T-helper 17 cell (primary cell): ENCODE results near the gene ATP6AP1. TPM values are rescaled to one million over a fixed set of nuclear protein-coding genes. Genes with fewer than 3 reads are reported as not detected.
"Not testable (repeated sequence)": the region's sequence is repeated elsewhere in the genome, so short reads cannot be mapped to it uniquely, and the experiment has no call there.

Experiments
- ATAC-seq: fragments of 150-1000 bp; cut with Tn5 transposase; 2 replicates; pipeline ENCODE4 v1.10.0; 2021; ENCODE audit warnings: mild to moderate bottlenecking, moderate library complexity
- DNase-seq, 3 donors: peaks; one replicate each; pipeline versions ENCODE4 v3.0.0 to v3.0.0-alpha.2; 2020 to 2021
- H3K9me3 ChIP-seq: one replicate; pipeline ENCODE4 v1.7.0; 2013; ENCODE audit warnings: low read length, mild to moderate bottlenecking; ENCODE audit not compliant: control insufficient read depth, poor library complexity, severe bottlenecking
- H3K27ac Mint-ChIP-seq: one replicate; pipeline ENCODE4 v1.8.0; 2022; ENCODE audit warnings: mild to moderate bottlenecking, moderate library complexity, mixed read lengths
- H3K27me3 Mint-ChIP-seq: one replicate; pipeline ENCODE4 v1.8.0; 2022; ENCODE audit warnings: mixed read lengths
- H3K36me3 Mint-ChIP-seq: one replicate; pipeline ENCODE4 v1.8.0; 2022; ENCODE audit warnings: low read depth, mixed read lengths
- H3K4me1 Mint-ChIP-seq: one replicate; pipeline ENCODE4 v1.8.0; 2022; ENCODE audit warnings: mild to moderate bottlenecking, mixed read lengths
- H3K4me3 Mint-ChIP-seq: one replicate; pipeline ENCODE4 v1.8.0; 2022; ENCODE audit warnings: mild to moderate bottlenecking, moderate library complexity, mixed read lengths
- total RNA-seq, 4 donors: library from RNA in 2 of 4; stranded (reverse) in 2 of 4; gene quantifications; one replicate each; pipeline ENCODE4 v1.2.3 and lab custom pipeline; 2022 to 2026

The ATP6AP1 gene
- total RNA-seq (10 to 100 TPM; 41.4 to 43.0 TPM), total RNA-seq (lab: John Stamatoyannopoulos, UW) (50.9 to 80.2 reads per million in 2 donors)

- Mint-ChIP-seq H3K27me3 (no peaks in the 10 kb centered on the region), H3K4me3 (peak within 1 kb of the TSS; percentile 87), H3K36me3 (no peaks in the 10 kb centered on the region), H3K27ac (peak within 1 kb of the TSS; percentile 90), H3K4me1 (peaks cover 20% of the 10 kb centered on the region)
- ATAC-seq, result peak; percentile 98
- DNase-seq, result peak; percentile 76 to 82 (median 78)
- no peaks in the 10 kb centered on the region for H3K9me3 ChIP-seq
Observed at GRCh38 chrX:154428176-154429171, at the start of gene ATP6AP1. ATP6AP1 (plus strand) TSS chrX:154428677; CDS start chrX:154428693, 16 bp downstream.

GRCh38 chrX:154378799-154379568 lies 49.5 kb upstream of the ATP6AP1 start, which contains the start of gene EMD:
EMD (plus strand) TSS chrX:154379295; CDS start chrX:154379485, 190 bp downstream.
- Mint-ChIP-seq H3K4me3 (peak within 1 kb of the TSS; percentile 84), H3K4me1 (peaks cover 8% of the 10 kb centered on the region), H3K27ac (peak within 1 kb of the TSS; percentile 85), H3K36me3 (no peaks in the 10 kb centered on the region), H3K27me3 (no peaks in the 10 kb centered on the region)
- ATAC-seq (peak; percentile 83), DNase-seq (peak; percentile 90 to 95 (median 91))
- H3K9me3 ChIP-seq, result no peaks in the 10 kb centered on the region

GRCh38 chrX:154379569-154379951 lies 48.9 kb upstream of the ATP6AP1 start:
- ATAC-seq (no peak), DNase-seq (no peak)
- H3K4me1 Mint-ChIP-seq, result peaks cover 8% of the 10 kb centered on the region
- H3K9me3 ChIP-seq, result no peaks in the 10 kb centered on the region
- H3K27ac Mint-ChIP-seq, result peak overlapping the region; percentile 85
- H3K36me3 Mint-ChIP-seq, result no peaks in the 10 kb centered on the region
- H3K27me3 Mint-ChIP-seq, result no peaks in the 10 kb centered on the region
- peak overlapping the region; percentile 84 for H3K4me3 Mint-ChIP-seq

GRCh38 chrX:154380153-154380552 lies 48.3 kb upstream of the ATP6AP1 start:
- no peak for ATAC-seq
- H3K9me3 ChIP-seq, result no peaks in the 10 kb centered on the region
- Mint-ChIP-seq H3K4me1 (peaks cover 8% of the 10 kb centered on the region), H3K4me3 (peak overlapping the region; percentile 84), H3K27me3 (no peaks in the 10 kb centered on the region), H3K27ac (peak overlapping the region; percentile 85), H3K36me3 (no peaks in the 10 kb centered on the region)
- no peak for DNase-seq

- H3K36me3 Mint-ChIP-seq, result no peaks in the 10 kb centered on the region
- ATAC-seq (no peak), DNase-seq (no peak)
- H3K27me3 Mint-ChIP-seq, result no peaks in the 10 kb centered on the region
- H3K4me1 Mint-ChIP-seq, result peaks cover 8% of the 10 kb centered on the region
- H3K27ac Mint-ChIP-seq, result peak overlapping the region; percentile 85
- H3K4me3 Mint-ChIP-seq, result peak overlapping the region; percentile 84
- no peaks in the 10 kb centered on the region for H3K9me3 ChIP-seq
Observed at GRCh38 chrX:154380787-154381186, 47.7 kb upstream of the ATP6AP1 start.

GRCh38 chrX:154381271-154381670 lies 47.2 kb upstream of the ATP6AP1 start:
- ATAC-seq (no peak), DNase-seq (no peak)
- peak overlapping the region; percentile 31 for H3K4me3 Mint-ChIP-seq
- no peaks in the 10 kb centered on the region for H3K9me3 ChIP-seq
- peak overlapping the region; percentile 85 for H3K27ac Mint-ChIP-seq
- H3K4me1 Mint-ChIP-seq, result peaks cover 8% of the 10 kb centered on the region
- H3K36me3 Mint-ChIP-seq, result no peaks in the 10 kb centered on the region
- H3K27me3 Mint-ChIP-seq, result no peaks in the 10 kb centered on the region

- DNase-seq (no peak), ATAC-seq (no peak)
- no peaks in the 10 kb centered on the region for H3K9me3 ChIP-seq
- no peak overlapping the region for H3K4me3 Mint-ChIP-seq
- no peaks in the 10 kb centered on the region for H3K36me3 Mint-ChIP-seq
- H3K27ac Mint-ChIP-seq, result no peak overlapping the region
- H3K4me1 Mint-ChIP-seq, result peaks cover 8% of the 10 kb centered on the region
- no peaks in the 10 kb centered on the region for H3K27me3 Mint-ChIP-seq
Observed at GRCh38 chrX:154382483-154383069, 45.9 kb upstream of the ATP6AP1 start.

- DNase-seq (no peak), ATAC-seq (no peak)
- H3K4me3 Mint-ChIP-seq, result peak overlapping the region; percentile 28
- no peaks in the 10 kb centered on the region for H3K36me3 Mint-ChIP-seq
- H3K9me3 ChIP-seq, result no peaks in the 10 kb centered on the region
- peaks cover 8% of the 10 kb centered on the region for H3K4me1 Mint-ChIP-seq
- H3K27ac Mint-ChIP-seq, result peak overlapping the region; percentile 56
- H3K27me3 Mint-ChIP-seq, result no peaks in the 10 kb centered on the region
Observed at GRCh38 chrX:154383359-154384283, 44.9 kb upstream of the ATP6AP1 start.

GRCh38 chrX:154384284-154384892 lies 44.1 kb upstream of the ATP6AP1 start:
- no peak for DNase-seq
- no peak overlapping the region for H3K27ac Mint-ChIP-seq
- ATAC-seq, result no peak
- no peaks in the 10 kb centered on the region for H3K9me3 ChIP-seq
- no peaks in the 10 kb centered on the region for H3K36me3 Mint-ChIP-seq
- H3K27me3 Mint-ChIP-seq, result no peaks in the 10 kb centered on the region
- peaks cover 8% of the 10 kb centered on the region for H3K4me1 Mint-ChIP-seq
- H3K4me3 Mint-ChIP-seq, result peak overlapping the region; percentile 28

- not testable (repeated sequence) for H3K9me3 ChIP-seq, DNase-seq, H3K4me1 Mint-ChIP-seq, H3K27me3 Mint-ChIP-seq, H3K4me3 Mint-ChIP-seq, H3K36me3 Mint-ChIP-seq, H3K27ac Mint-ChIP-seq
- ATAC-seq, result peak; percentile 33
Observed at GRCh38 chrX:154388094-154388493, 40.4 kb upstream of the ATP6AP1 start.

GRCh38 chrX:154388649-154389048 lies 39.8 kb upstream of the ATP6AP1 start:
- H3K27me3 Mint-ChIP-seq, H3K9me3 ChIP-seq, H3K4me3 Mint-ChIP-seq, H3K27ac Mint-ChIP-seq, DNase-seq, H3K4me1 Mint-ChIP-seq, H3K36me3 Mint-ChIP-seq: not testable (repeated sequence)
- peak; percentile 9 for ATAC-seq
